Stimulated activated CD8-positive, alpha-beta memory T cell treated with anti-CD3 and anti-CD28 coated beads, Interleukin-7, amount 100 ng/mL, for 24 hours (primary cell): ENCODE data around the gene FGL2.
"Not testable (repeated sequence)": the region's sequence is repeated elsewhere in the genome, so short reads cannot be mapped to it uniquely, and the experiment has no call there.

ENCODE experiments used
- DNase-seq: peaks from one replicate; pipeline ENCODE4 v3.0.0-alpha.2; 2020; ENCODE audit warnings: low read depth

Gene FGL2

DNA sequence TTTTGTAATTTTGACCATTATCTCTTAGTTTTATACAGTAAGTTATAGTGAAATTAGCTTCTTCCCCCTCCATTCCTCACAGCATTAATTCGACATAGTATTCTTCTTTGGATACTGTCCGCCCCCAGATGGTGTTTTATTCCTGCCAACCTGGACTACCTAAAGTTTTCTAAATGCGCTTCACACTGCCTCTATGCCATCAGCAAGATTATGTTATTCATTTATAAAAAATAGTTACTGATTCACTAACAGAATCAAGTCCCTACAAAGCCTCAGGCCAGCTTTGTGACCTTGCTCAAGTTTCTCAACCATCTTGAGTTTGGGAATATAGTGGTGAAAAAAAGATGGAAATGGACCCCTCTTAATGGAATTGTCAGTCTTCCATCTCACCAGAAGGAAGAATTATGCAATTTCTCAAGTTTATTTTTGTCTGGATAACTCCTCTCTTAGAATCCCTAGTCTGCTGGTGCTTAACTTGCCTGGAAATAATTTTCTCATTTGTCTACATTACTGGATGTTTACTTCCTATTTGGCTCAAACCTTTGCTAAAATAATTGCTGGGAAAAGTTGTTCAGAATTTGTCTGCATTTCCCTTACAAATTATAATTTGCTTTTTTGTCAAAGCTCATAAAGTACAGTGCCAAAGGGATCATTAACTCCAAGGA lies 16.7 kb upstream of the FGL2 start:
- no peak for DNase-seq

DNA sequence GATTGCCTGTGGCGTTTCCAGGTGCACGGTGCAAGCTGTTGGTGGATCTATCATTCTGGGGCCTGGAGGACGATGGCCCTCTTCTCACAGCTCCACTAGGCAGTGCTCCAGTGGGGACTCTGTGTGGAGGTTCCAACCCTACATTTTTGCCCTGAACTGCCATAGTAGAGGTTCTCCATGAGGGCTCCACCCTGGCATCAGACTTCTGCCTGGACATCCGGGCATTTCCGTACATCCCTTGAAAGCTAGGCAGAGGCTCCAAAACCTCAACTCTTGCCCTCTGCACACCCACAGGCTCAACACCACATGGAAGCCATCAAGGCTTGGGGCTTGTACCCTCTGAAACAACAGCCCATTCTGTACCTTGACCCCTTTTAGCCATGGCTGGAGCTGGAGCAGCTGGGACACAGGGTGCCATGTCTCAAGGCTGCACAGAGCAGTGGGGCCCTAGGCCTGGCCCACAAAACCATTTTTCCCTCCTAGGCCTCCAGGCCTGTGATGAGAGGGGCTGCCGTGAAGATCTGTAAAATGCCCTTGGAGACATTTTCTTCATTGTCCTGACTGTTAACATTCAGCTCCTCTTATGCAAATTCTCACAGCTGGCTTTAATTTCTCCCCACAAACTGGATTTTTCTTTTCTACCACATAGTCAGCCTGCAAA lies 10.0 kb upstream of the FGL2 start:
- no peak for DNase-seq

DNA sequence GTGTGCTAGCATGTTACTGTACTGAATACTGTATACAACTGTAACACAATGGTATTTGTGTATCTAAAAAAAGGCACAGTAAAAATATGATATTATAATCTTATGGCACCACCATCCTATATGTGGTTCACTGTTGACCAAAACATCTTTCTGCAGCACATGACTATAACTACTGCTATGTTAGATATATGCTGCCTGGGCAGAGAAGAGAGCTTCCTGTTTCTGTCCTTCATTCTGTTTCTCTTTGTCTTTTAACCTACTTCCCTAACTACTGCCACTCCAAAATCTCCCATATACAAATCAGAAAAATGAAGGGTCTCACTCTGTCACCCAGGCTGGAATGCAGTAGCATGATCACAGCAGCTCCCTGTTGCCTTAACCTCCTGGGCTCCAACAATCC lies 8.8 kb upstream of the FGL2 start:
- no peak for DNase-seq

DNA sequence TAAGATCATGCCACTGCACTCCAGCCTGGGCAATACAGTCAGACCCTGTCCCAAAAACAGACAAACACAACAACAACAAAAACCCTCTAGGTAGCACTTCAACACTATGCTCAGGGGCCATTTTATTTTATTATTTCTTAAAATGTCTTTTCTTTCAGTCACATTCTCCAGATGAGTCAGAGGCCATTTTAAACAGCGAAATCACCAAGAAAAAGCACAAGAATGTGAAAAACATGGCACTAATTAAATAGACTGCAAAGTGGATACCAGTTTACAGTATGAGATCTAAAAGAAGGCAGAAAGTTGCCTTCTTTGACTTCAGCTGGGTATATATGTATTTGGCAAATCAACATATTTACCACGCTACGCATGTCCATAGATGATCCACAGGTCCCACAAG lies 6.1 kb upstream of the FGL2 start:
- DNase-seq = no peak

DNA sequence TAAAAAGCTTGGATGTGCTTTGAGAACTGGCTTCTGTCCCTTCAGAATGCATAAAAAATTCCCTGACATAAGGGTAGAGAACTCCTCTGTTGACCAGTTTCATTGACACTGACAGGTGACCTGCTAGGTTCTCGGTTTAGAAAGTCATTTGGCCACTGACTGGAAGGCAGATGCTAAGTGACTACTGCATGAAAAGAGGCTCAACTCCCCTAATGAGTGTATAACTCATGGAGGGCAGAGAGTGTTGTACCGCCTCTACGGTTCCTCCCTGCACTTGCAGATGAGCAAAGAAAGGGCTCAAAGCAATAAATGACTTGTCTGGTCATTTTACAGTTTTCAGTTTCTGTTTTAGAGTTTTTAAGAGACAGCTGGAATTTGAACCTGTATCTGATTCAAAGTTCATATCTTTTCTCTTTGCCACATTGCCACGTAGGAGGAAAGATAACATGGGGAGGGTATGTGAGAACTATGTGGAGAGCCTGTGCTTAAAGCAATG lies 2.9 kb upstream of the FGL2 start:
- no peak for DNase-seq

DNA sequence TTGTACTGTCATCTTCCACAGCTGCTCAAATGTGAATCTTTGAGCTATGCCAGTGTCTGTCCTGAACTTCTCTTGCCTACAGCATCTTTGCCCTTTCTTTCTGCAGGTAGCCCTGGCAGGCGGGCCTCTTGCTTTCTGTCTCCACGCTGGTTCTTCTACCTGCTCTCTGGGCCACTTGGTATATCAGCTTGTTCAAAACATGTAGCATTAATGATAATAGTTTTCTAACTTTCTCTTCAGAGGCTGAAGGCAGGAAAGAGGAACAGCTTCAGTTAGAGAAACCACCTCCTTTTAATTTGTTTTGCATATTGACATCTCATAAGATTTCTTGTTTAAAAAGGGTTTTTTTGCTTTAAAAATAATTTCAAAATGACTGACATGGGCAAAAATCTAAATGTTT lies 923 bp upstream of the FGL2 start:
- DNase-seq = no peak

DNA sequence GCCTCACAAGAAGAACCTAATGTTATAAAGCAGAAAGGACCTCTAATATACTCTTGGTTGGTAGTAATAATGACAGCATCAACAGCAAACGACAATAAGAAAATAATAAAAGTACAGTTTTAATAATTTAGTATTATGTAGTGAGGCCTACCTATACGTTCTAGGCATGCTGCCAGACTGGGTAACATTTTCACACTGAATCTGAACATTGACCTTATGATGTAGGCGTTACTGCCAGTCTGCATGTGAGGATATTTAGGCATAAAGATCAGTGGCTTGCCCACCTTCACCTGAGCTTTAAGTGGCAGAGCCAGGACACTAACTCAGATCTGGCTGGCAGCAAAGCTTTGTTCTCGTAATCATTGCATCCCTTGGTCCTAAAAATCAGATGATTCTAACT lies 2.5 kb downstream of the FGL2 start:
- no peak for DNase-seq

DNA sequence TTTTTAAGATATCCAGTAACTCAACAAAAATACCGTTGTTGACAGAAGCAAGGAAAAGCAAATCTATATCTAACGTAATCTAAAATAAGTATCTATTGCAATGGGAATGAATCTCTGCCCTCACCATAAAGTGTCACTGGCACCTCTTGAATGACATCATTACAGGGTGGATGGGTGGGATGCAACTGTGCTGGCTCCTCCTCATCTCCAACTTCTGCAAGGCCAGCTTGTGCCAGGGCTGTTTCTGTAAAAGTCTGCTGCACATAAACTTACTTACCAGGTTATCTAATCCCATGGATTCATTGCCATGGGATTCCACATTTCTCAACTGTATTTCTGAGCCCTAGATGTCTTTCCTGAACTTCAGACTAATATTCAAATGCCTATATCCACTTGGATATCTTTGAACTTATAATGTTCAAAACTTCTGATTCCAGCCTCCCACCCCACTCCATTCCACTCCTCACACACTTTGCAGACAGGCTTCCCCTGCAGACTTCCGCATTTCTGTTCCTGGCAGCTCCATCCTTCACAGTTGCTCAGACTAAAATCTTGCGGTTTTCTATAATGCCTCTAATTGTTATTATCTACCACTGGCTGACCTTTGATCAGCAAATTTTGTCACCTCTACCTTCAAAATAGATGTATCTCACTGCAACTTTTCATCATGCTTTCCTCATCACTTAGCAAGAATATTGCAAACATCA lies 10.7 kb downstream of the FGL2 start:
- no peak for DNase-seq

DNA sequence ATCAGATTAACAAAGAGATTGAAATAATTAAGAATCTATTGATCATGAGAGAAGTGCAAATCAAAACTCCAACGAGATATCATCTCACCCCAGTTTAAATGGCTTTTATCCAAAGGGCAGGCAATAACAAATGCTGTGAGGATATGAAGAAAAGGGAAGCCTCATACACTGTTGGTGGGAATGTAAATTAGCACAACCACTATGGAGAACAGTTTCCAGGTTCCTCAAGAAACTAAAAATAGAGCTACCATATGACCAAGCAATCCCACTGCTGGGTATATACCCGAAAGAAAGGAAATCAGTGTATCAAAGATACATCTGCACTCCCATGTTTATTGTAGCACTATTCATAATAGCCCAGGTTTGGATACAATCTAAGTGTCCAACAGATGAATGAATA lies 13.8 kb downstream of the FGL2 start:
- no peak for DNase-seq

DNA sequence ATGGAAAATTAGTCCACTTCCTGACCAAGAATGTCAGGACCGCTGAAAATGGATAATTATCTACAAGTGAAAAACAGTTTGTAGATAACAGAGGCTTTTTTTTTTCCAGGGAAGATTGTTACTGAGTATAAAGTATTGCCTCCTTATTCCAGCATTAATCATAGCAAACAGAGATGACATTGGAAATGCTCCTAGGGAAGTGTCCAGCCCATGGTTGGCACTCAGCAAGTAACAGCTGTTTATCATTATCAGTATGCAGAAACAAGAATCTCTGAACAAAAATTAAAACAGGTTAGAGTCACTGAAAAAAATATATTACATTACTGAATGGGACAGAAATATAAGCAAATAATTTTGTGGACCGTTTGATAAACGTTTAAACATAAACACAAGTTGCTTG lies 14.6 kb downstream of the FGL2 start:
- DNase-seq = no peak

DNA sequence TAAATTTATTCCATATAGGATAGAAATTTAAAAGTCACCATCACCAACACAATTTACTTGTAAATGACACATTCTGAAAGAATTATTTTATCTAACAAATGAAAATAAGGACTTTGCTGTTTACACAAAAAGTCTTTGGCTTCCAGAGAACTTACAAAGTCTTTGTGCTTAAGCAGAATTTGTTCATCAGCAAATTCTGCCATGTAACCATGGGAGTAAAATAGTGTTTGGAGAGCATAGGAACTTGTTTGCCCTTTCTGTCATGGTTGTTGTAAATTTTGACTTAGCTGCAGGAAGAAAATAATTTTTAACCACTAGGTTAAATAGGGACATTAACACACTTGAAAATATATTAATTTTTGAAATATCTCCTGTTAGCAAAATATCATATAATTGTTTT lies 15.2 kb downstream of the FGL2 start:
- DNase-seq = no peak

DNA sequence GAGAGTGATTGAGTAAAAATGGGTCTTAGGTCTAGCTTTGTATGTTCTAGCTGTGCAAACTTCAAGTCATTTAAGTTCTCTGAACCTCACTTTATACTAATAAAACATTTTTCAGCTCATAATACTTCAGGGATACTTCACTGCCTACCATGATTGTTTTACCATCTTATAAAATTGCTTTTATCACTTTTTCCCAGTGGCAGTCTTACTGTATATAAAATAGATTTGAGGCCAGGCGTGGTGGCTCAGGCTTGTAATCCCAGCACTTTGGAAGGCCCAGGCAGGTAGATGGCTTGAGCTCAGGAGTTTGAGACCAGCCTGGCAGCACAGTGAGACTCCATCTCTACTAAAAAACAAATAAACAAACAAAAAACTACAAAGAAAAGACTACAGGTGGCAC lies 17.4 kb downstream of the FGL2 start:
- no peak for DNase-seq

DNA sequence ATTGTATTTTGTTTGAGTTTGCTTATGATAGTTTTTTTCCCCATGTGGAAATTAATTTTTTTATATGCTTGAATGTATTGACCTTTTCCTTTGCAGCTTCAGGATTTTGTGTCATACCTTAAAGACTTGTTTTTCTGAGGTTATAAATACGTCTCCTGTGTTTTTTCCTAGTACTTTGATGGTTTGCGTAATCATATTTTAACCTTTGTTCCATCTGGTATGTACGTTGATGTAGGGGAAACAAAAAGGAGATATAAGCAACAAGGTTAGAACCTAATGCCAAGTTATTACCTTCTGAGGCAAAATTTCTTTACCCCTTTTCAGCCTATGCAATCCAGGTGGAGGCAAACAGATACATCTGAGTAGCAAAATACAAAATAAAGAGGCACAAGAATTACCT lies 17.9 kb downstream of the FGL2 start:
- DNase-seq = no peak

DNA sequence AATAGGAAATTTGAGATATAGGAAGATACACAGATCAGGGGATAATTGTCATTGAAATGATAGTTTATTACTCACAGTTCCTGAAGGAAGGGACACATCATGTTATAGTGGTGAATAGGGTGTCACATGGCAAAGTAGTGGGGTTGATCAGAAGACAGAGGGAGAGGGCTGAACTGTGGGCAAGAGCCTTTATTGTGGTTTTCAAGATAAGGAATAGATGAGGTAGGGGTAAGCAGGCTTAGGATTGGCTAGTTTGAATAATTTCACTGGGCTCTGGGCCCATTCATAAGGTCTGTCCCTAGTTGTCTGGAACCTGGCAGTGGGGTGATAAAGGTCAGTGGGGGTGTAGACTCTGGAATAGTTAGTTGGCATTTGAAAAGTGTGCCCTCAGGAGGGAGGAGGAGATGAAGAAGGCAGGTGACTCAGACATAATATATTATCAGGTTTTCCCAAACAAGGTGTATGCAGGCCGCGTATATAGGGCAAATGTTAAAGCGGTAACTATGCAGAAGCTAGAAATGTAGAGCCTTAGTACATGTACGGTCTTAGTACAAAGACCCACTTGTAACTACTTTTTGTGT lies 18.5 kb downstream of the FGL2 start:
- DNase-seq = no peak

DNA sequence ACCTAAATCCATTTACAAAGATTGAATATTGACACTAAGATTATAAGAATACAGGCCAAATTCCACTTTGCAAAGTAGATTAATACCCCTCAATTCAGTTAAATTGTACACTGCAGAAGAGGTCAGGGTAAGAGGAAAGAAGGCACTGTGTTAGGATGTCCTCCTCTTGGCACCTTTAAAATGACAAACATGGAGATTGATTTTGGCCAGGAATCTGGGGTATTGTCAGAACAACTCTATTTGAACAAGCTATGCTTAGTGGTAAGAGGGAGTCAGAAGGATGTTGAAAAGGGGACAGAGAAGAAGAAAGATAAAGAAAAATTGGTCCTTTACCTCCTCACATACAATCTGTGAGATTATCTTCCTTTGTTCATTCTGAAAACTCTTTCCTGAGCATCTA lies 21.6 kb downstream of the FGL2 start:
- not testable (repeated sequence) for DNase-seq

DNA sequence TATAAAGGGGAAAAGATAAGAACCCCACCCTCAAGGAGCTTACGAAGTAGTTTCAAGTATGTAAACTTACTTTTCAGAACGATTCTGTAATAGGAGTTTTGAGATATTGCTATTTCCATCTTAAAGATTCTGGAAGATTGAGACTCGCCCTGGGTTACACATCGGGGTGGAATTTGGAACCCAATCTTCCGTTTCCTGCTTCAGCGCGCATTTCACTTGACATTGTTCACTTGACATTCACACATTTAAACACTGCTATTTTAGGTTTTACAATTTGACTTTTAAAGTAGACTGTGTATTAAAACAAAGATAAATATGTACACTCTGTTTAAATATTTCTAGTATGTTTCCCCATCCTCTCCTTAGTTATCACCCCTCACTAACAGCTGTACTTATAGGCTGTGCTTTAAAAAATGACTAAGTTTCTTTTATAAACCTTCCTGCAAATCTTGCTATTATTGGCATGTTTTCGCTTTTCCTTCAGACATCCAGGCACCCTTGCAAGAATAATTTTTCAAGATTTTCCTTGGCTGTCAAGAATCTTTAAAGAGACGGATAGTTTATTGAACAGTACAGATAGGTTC lies 22.2 kb downstream of the FGL2 start:
- DNase-seq = not testable (repeated sequence)

DNA sequence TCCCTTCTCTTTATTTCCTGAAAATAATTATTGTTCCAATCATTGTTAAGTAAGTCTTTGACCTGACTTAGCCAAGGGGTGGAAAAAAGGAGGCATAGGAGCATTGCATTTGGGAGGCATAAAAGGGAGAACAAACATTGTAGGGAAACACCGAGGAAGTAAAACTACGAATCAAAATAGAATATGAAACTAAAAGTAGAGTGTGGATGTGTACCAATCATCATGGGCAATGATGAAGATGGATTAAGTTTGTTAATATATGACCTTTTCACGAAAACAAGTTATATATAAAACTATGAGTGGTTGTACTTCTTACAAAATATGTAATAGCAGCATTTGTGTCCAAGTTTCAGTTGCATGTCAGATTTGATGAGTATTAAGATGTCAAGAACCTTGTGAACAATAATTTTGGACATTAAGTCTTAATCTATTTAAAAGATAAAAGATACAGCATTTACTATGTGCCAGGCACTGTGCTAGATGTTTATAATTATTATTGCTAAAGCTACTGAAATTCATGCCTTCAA lies 24.3 kb downstream of the FGL2 start:
- not testable (repeated sequence) for DNase-seq

DNA sequence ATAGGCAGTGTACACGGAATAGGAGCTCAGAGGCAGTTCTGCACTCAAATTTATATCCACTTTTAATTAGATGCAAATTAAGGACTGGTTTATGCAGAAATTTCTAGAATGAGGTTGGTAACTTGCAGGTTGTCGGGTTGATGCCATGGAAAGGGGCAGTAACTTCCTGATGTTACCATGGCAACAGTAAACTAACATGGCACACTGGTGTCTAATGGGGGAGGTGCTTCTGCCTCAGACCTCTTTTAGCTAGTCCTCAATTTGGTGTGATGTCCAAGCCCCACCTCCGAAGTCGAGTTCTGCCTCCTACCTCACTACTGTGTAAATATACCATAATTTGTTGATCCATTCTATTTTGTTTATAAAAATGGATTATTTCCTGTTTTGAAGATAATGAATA lies 25.2 kb downstream of the FGL2 start:
- DNase-seq = not testable (repeated sequence)

DNA sequence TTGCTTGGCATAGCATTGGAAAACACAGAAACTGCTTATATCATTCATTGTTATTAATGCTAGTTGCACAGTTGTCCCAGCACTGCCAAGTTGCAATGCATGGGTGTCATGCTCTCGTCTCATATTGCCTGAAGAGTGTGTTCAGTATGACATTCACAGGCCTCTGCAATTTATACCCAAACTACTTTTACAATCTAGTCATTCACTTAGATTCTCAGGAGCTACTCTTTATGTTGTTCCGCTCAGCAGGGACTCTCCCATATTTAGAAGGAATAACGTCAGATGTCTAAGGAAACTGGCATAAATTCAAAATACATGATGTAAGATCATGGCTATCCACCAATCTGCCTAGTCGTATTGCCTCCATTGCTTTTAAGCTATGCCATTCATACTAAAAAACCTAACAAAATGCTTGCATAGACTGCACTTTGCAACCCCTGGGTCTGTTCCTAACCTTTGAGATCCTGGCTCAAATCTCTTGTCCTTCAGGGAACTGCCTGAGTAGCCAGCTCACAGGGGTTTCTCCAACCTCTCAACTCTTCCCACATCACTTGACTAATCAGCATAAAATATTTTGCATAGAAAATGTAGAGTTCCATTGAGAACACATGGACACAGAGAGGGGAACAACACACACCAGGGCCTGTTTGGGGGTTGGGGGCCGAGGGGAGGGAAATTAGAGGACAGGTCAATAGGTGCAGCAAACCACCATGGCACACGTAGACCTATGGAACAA lies 27.0 kb downstream of the FGL2 start:
- DNase-seq = not testable (repeated sequence)

DNA sequence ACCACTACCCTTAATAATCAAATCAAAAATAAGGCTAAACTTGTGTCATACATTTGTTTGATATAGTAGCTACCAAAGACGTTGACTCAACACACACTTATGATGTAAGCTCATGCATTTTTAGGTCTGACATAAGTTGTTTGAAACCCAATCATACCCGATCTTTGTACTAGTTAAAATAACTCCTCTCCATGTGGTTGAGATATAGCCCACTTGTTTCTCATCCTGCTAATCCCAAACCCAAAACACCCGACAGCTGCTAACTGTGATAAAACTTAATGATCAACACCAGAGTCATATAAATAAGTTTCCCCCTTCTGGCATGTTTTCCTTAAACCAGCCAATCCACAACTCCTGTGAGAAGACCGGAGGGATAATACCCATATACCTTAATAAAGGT lies 28.5 kb downstream of the FGL2 start:
- DNase-seq = not testable (repeated sequence)

DNA sequence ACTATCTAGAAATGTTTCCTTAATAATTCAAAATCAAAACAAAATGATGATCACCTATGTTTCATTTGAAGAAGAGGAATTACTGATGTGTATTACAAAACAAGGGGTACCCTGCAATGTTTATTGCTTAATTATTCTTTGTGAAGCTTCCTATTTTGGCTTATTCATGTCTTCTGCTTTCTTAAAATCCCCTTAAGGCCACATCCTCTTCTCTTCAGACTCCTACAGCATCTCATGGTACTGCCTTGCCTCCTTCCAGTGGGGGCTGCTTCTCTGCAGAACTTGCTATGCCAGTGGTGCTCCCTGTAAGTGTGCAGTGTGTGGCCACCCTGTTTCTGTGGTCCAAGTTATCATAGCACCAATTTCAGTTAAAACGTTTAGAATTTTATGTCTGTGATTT lies 42.2 kb downstream of the FGL2 start:
- DNase-seq = no peak

DNA sequence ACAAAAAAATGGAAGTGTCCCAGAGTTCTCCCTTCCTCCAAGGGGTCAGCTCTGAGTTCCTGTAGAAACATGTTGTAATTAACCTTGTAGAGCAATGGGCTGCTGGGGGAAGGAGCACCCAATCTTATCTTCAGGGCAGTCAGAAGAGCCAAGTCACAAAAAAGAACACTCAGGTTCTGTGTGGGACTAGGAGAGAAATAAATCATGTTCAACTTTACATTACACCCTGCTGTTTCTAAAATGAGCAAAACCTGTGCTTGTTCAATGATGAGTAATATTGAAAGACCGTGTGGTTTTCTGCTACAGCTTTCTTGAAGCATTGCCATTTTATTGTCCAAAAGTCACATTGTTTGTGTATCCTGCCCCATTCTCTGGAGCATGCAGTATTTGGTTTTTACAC lies 42.6 kb downstream of the FGL2 start:
- DNase-seq = not testable (repeated sequence)
